HepG2 (cell line): ENCODE data around the gene SYPL1. TPM values are rescaled to one million over a fixed set of nuclear protein-coding genes. Genes with fewer than 3 reads are reported as not detected.
A peak's percentile ranks its signal among the peaks of the same experiment; 100 is the strongest.

Experiments used
- ATAC-seq: fragments of 200-7000 bp; cut with Tn5 transposase; 3 replicates; pipeline ENCODE4 v1.9.1; 2020; ENCODE audit warnings: mild to moderate bottlenecking, moderate library complexity
- BruUV-seq: library from RNA; stranded (reverse); fragments of 400-500 nt; replicated peaks from 2 replicates; lab custom pipeline; 2021; lab: Mats Ljungman, UMichigan
- CTCF ChIA-PET: fragments of 300-600 bp; formaldehyde crosslinking; extraction: SDS; loops from one replicate; lab custom pipeline; 2021; ENCODE audit warnings: low total read pairs, inconsistent platforms, low intra/inter-chr PET ratio; lab: Yijun Ruan, JAX
- POLR2A ChIA-PET: fragments of 350-600 bp; sonication (Branson Sonifier 250); formaldehyde crosslinking; loops from one replicate; lab custom pipeline; 2020; ENCODE audit warnings: antibody characterized with exemption, inconsistent platforms; lab: Yijun Ruan, JAX
- DNase-seq: peaks from one replicate; pipeline ENCODE4 v3.0.0-alpha.2; 2015; ENCODE audit warnings: low spot score
- FAIRE-seq: peaks from 3 replicates; lab custom pipeline; 2011; peaks lifted over from hg19 to GRCh38; lab: Jason Lieb, UNC
- H2AFZ ChIP-seq: one replicate; pipeline ENCODE4 v1.6.1; 2011; ENCODE audit warnings: low read length, inconsistent platforms
- H3K27ac ChIP-seq: fragments of 300-600 bp; 3 replicates; pipeline ENCODE4 v1.8.0; 2011; ENCODE audit warnings: mixed run types, mild to moderate bottlenecking, mixed read lengths, low read length, inconsistent platforms; ENCODE audit not compliant: insufficient read depth; ENCODE audit errors: extremely low read length
- H3K27me3 ChIP-seq, 2 experiments: fragments of 200-600 bp in 1 of 2; 2 replicates in 1 of 2; 3 replicates in 1 of 2; pipeline versions ENCODE4 v1.6.0 to v1.8.0; 2011; ENCODE audit warnings: low read length in 2 of 2, mild to moderate bottlenecking in 2 of 2, moderate library complexity in 2 of 2, inconsistent platforms in 1 of 2; ENCODE audit not compliant: insufficient read depth in 2 of 2, control insufficient read depth in 1 of 2
- H3K36me3 ChIP-seq, 2 experiments: fragments of 200-600 bp in 1 of 2; replicated peaks in 1 of 2; 2 replicates in 1 of 2; 3 replicates in 1 of 2; pipeline versions ENCODE4 v1.5.1 to v1.8.0; 2011; ENCODE audit warnings: low read length in 2 of 2, inconsistent platforms in 1 of 2; ENCODE audit not compliant: insufficient read depth in 2 of 2, control insufficient read depth in 1 of 2
- H3K4me1 ChIP-seq: 2 replicates; pipeline ENCODE4 v1.5.1; 2012; ENCODE audit warnings: low read length, inconsistent platforms; ENCODE audit not compliant: insufficient read depth
- H3K4me2 ChIP-seq: 2 replicates; pipeline ENCODE4 v1.6.0; 2011; ENCODE audit warnings: low read depth, low read length, inconsistent platforms
- H3K4me3 ChIP-seq, 3 experiments: fragments of 200-600 bp in 1 of 3; sonication (generic), shearing (Covaris generic) in 1 of 3; replicated peaks in 1 of 3; 2 replicates each; pipeline ENCODE4 v1.5.1; 2011 to 2016; ENCODE audit warnings: low read length in 3 of 3, inconsistent platforms in 2 of 3, low read depth in 2 of 3, mild to moderate bottlenecking in 2 of 3, control low read depth in 1 of 3, mixed read lengths in 1 of 3; ENCODE audit not compliant: insufficient read depth in 1 of 3
- H3K79me2 ChIP-seq: one replicate; pipeline ENCODE4 v1.6.1; 2011; ENCODE audit warnings: low read length, inconsistent platforms; ENCODE audit not compliant: insufficient read depth
- H3K9ac ChIP-seq: 2 replicates; pipeline ENCODE4 v1.6.0; 2011; ENCODE audit warnings: mild to moderate bottlenecking, low read depth, low read length, inconsistent platforms; ENCODE audit not compliant: insufficient read depth
- H3K9me3 ChIP-seq: 2 replicates; pipeline ENCODE4 v1.5.1; 2012; ENCODE audit warnings: mild to moderate bottlenecking, low read length
- H4K20me1 ChIP-seq: 2 replicates; pipeline ENCODE4 v1.6.0; 2011; ENCODE audit warnings: inconsistent platforms, mild to moderate bottlenecking, low read length, moderate library complexity; ENCODE audit not compliant: insufficient read depth
- ARHGAP35 ChIP-seq: sonication (generic); formaldehyde crosslinking; IDR thresholded peaks from 2 replicates; pipeline ENCODE4 v1.9.0; 2022; ENCODE audit warnings: mild to moderate bottlenecking, inconsistent platforms, moderate library complexity, missing genetic modification reagents, borderline replicate concordance
- IKZF1 ChIP-seq: fragments of 450-650 bp; IDR thresholded peaks from 2 replicates; pipeline ENCODE4 v1.7.1; 2016
- SMARCC2 ChIP-seq: fragments of 450-650 bp; IDR thresholded peaks from 2 replicates; pipeline ENCODE4 v1.6.1; 2017; ENCODE audit warnings: antibody characterized with exemption, mild to moderate bottlenecking
- STAG1 ChIP-seq: sonication (generic); formaldehyde crosslinking; IDR thresholded peaks from 2 replicates; pipeline ENCODE4 v1.4.0; 2020; ENCODE audit warnings: missing genetic modification reagents
- WGBS: methylation state at CpG from one replicate; pipeline ENCODE4 v1.1.6; 2017; ENCODE audit warnings: low lambda C conversion rate; 5-methylcytosine and 5-hydroxymethylcytosine counted together
- in situ Hi-C: cut with HindIII; loops from 2 replicates; pipeline ENCODE4 v1.10.0; 2017; ENCODE audit warnings: low pct_unique_long_range_greater_than_20kb; ENCODE audit not compliant: extremely low pct_ligation_motif_present
- intact Hi-C: fragments of 100-400 bp; cut with micrococcal nuclease; formaldehyde crosslinking; loops from one replicate; pipeline ENCODE4 v1.10.0; 2022; ENCODE audit not compliant: unreplicated experiment
- polyA plus RNA-seq, 8 experiments: library from polyadenylated mRNA; depleted of rRNA in 3 of 8; stranded (reverse) in 7 of 8; unstranded in 1 of 8; fragments of >200 nt; fragmentation: Illumina TruSeq in 4 of 8; extraction: Trizol in 4 of 8; gene quantifications; 2 replicates each; pipeline versions ENCODE4 v1.2.1 to v1.2.3, GENCODE V29; 2011 to 2016; ENCODE audit warnings: low read depth in 4 of 8, missing spikeins in 1 of 8, mixed read lengths in 1 of 8; ENCODE audit not compliant: insufficient read depth in 1 of 8
- total RNA-seq, 5 experiments: library from RNA; depleted of rRNA; stranded (reverse); fragments of >200 nt; fragmentation: Illumina TruSeq; extraction: Trizol; gene quantifications; 2 replicates each; pipeline ENCODE4 v1.2.3, GENCODE V29; 2016; ENCODE audit warnings: low read depth in 1 of 5
- TF ChIP-seq, protein P1 (sequence below): sonication (generic); formaldehyde crosslinking; conservative IDR thresholded peaks from 2 replicates; pipeline ENCODE4 v1.8.1; 2023; ENCODE audit warnings: missing genetic modification reagents

SYPL1 gene
- total and polyA plus RNA-seq, 2 of the 13 experiments (the other 11 are each of a cell fraction or from before 2014, with no cell fraction given), result 27.5 to 40.2 TPM

DNA sequence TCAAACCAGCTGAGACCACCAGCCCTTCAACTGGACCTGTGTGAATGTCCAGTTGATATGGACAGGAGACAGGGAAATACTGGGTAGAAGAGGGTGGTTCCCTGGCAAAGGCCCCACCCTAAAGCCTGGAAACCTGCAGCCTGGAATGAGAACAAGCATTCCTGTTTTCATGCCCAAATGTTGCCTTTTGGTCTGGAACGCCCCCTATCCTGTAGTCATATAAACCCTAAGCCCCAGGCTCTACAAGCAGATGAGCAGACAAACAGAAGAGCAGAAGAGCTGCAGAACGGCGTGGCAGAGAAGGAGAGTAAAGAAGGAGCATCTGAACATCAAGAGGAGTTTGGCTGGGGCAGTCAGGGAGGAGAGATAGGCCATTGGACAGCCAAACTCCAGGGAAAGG lies 38.4 kb downstream of the SYPL1 start:
- Histone ChIP-seq H3K36me3 (no peaks in the 10 kb centered on the region), H2AFZ (no peak overlapping the region), H3K9ac (no peak overlapping the region), H3K4me1 (peaks cover 63% of the 10 kb centered on the region), H3K27me3 (peaks cover 0 to 4% of the 10 kb centered on the region in 2 experiments; a peak in 2 of 5 replicates), H4K20me1 (no peaks in the 10 kb centered on the region), H3K4me2 (no peak overlapping the region), H3K9me3 (no peaks in the 10 kb centered on the region), H3K4me3 (no peak overlapping the region), H3K27ac (no peak overlapping the region), H3K79me2 (no peaks in the 10 kb centered on the region)
- ATAC-seq, result no peak
- 64% methylated on average over 3 of the region's 3 CpGs for WGBS
- FAIRE-seq, result no peak
- TF ChIP-seq STAG1 (CRISPR knock-in tag) (0 out of 2 replicates have a peak, but pooled peaks have one; percentile 10), ARHGAP35 (CRISPR knock-in tag) (no peak)
- CTCF ChIA-PET, result no interaction called here
- DNase-seq, result no peak
- POLR2A ChIA-PET, result no interaction called here
- BruUV-seq, result no TSS peak
- in situ Hi-C loops, result no loop called here
- intact Hi-C loops, result no loop called here

DNA sequence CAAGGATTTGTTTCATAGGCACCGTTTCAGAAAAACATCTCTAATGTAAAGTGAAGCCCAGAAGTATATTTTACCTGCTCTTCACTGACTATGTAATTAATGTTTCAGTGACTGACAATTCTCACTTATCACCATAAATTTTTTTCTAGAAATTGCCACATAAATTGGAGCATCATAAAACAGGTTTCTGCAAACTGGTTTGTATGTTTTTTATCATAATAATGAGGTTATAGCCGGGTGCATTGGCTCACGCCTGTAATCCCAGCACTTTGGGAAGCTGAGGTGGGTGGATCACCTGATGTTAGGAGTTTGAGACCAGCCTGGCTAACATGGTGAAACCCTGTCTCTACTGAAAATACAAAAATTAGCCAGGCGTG lies 39.4 kb downstream of the SYPL1 start:
- CTCF ChIA-PET, result no interaction called here
- in situ Hi-C loops (no loop called here), intact Hi-C loops (no loop called here)
- Histone ChIP-seq H4K20me1 (no peaks in the 10 kb centered on the region), H3K4me3 (no peak overlapping the region), H3K79me2 (no peaks in the 10 kb centered on the region), H3K4me1 (peaks cover 70% of the 10 kb centered on the region), H2AFZ (no peak overlapping the region), H3K36me3 (no peaks in the 10 kb centered on the region), H3K27me3 (peaks cover 0 to 4% of the 10 kb centered on the region in 2 experiments; a peak in 2 of 5 replicates), H3K9me3 (no peaks in the 10 kb centered on the region), H3K27ac (no peak overlapping the region), H3K4me2 (no peak overlapping the region), H3K9ac (no peak overlapping the region)
- WGBS, result 64% methylated on average over 4 of the region's 4 CpGs
- ATAC-seq, result no peak
- DNase-seq, result no peak
- POLR2A ChIA-PET, result interaction anchor here (0.6 kb wide), 1 partner anchor 295 kb away, joined by 4 read pairs; no protein-coding TSS in a partner anchor
- no peak for FAIRE-seq
- TF ChIP-seq SMARCC2 (no peak), IKZF1 (no peak)
- TF ChIP-seq, protein P1, sequence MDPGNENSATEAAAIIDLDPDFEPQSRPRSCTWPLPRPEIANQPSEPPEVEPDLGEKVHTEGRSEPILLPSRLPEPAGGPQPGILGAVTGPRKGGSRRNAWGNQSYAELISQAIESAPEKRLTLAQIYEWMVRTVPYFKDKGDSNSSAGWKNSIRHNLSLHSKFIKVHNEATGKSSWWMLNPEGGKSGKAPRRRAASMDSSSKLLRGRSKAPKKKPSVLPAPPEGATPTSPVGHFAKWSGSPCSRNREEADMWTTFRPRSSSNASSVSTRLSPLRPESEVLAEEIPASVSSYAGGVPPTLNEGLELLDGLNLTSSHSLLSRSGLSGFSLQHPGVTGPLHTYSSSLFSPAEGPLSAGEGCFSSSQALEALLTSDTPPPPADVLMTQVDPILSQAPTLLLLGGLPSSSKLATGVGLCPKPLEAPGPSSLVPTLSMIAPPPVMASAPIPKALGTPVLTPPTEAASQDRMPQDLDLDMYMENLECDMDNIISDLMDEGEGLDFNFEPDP (CRISPR knock-in tag), result no peak
- no TSS peak for BruUV-seq
